Spleen (tissue), 11 donors: ENCODE data around the gene ZNF276. TPM values are rescaled to one million over a fixed set of nuclear protein-coding genes. Genes with fewer than 3 reads are reported as not detected.

Experiments used
- DNase-seq: peaks from one replicate; pipeline ENCODE4 v3.0.0-alpha.2; 2020
- H3K27ac ChIP-seq, 8 donors: fragments of 200-600 bp; sonication (generic) in 7 of 8; 1 replicate in 4 of 8; 2 replicates in 4 of 8; pipeline versions ENCODE4 v1.5.0 to v1.8.0; 2016 to 2021; ENCODE audit warnings: inconsistent platforms in 4 of 8, mild to moderate bottlenecking in 4 of 8, moderate library complexity in 1 of 8
- H3K27me3 ChIP-seq, 7 donors: fragments of 200-600 bp; sonication (generic) in 6 of 7; replicated peaks in 1 of 7; 1 replicate in 4 of 7; 2 replicates in 3 of 7; pipeline versions ENCODE4 v1.5.0 to v1.8.0; 2016 to 2021; ENCODE audit warnings: inconsistent platforms in 3 of 7, mild to moderate bottlenecking in 1 of 7
- H3K36me3 ChIP-seq, 6 donors: fragments of 200-600 bp; sonication (generic) in 5 of 6; 1 replicate in 4 of 6; 2 replicates in 2 of 6; pipeline versions ENCODE4 v1.5.0 to v1.8.0; 2016 to 2021; ENCODE audit warnings: inconsistent platforms in 2 of 6
- H3K4me1 ChIP-seq, 6 donors: fragments of 200-600 bp; sonication (generic) in 5 of 6; 1 replicate in 3 of 6; 2 replicates in 3 of 6; pipeline versions ENCODE4 v1.5.0 to v1.8.0; 2016 to 2021; ENCODE audit warnings: inconsistent platforms in 3 of 6
- H3K4me3 ChIP-seq, 8 donors: fragments of 200-600 bp; sonication (generic) in 7 of 8; 1 replicate in 4 of 8; 2 replicates in 4 of 8; pipeline versions ENCODE4 v1.5.0 to v1.8.0; 2016 to 2021; ENCODE audit warnings: inconsistent platforms in 4 of 8, mild to moderate bottlenecking in 4 of 8, moderate library complexity in 2 of 8
- H3K9me3 ChIP-seq, 8 donors: fragments of 200-600 bp; sonication (generic) in 7 of 8; 1 replicate in 4 of 8; 2 replicates in 4 of 8; pipeline versions ENCODE4 v1.5.0 to v1.8.0; 2016 to 2021; ENCODE audit warnings: inconsistent platforms in 4 of 8
- POLR2A ChIP-seq, 3 donors: fragments of 450-650 bp; IDR thresholded peaks; one replicate each; pipeline ENCODE4 v1.5.1; 2017; ENCODE audit warnings: antibody characterized with exemption in 3 of 3, mild to moderate bottlenecking in 1 of 3
- POLR2AphosphoS5 ChIP-seq, 3 donors: sonication (generic); formaldehyde crosslinking; IDR thresholded peaks; one replicate each; pipeline ENCODE4 v1.5.1; 2017; ENCODE audit warnings: antibody characterized with exemption in 3 of 3
- WGBS, 5 donors: extraction: QIAGEN DNeasy Blood & Tissue Kit in 3 of 5; methylation state at CpG; one replicate each; pipeline versions ENCODE4 v1.1.5 to v1.1.7; 2013 to 2018; 5-methylcytosine and 5-hydroxymethylcytosine counted together
- intact Hi-C: fragments of 100-400 bp; cut with DNase I; formaldehyde crosslinking; loops from one replicate; pipeline ENCODE4 v1.15.0; 2023; ENCODE audit warnings: low total_unique reads
- polyA plus RNA-seq, 3 donors: library from polyadenylated mRNA; stranded (reverse); fragments of 200-250 nt; gene quantifications; one replicate each; pipeline ENCODE4 v1.2.1, GENCODE V29; 2013
- total RNA-seq, 7 donors: library from RNA; depleted of rRNA in 3 of 7; stranded (reverse); fragments of >200 nt in 3 of 7; fragmentation: NEBNext Ultra II Directional in 4 of 7; extraction: Animal tissue kit (Norgen Biotek cat#: 25700) in 4 of 7; gene quantifications; one replicate each; pipeline versions ENCODE4 v1.1.0 to v1.2.1, GENCODE V29; 2016 to 2021
- TF ChIP-seq, protein P1 (sequence below), 11 experiments: fragments of 200-600 bp in 7 of 11; fragments of 450-650 bp in 4 of 11; sonication (generic) in 4 of 11; IDR thresholded peaks in 8 of 11; conservative IDR thresholded peaks in 3 of 11; 1 replicate in 7 of 11; 2 replicates in 4 of 11; pipeline versions ENCODE4 v1.4.0 to v1.8.0; 2016 to 2021; ENCODE audit warnings: antibody characterized with exemption in 11 of 11, inconsistent platforms in 4 of 11, mild to moderate bottlenecking in 1 of 11
- donor health status: healthy with polysubstance abuse.
- donor health status: DM: no; HTN: no; CAD: no; lungs with moderate emphysema.
- donor health status: DM: no; HTN: no; CAD: no.
- donor health status: Bipolar disorder and iron deficiency.
- donor health status: healthy.
- donor health status: DM: no; HTN: no; CAD: no.
- donor health status: DM: yes; HTN: yes; CAD: no.

Gene ZNF276
- total and polyA plus RNA-seq, 10 donors = 28.9 to 83.7 (median 62.7) TPM

DNA sequence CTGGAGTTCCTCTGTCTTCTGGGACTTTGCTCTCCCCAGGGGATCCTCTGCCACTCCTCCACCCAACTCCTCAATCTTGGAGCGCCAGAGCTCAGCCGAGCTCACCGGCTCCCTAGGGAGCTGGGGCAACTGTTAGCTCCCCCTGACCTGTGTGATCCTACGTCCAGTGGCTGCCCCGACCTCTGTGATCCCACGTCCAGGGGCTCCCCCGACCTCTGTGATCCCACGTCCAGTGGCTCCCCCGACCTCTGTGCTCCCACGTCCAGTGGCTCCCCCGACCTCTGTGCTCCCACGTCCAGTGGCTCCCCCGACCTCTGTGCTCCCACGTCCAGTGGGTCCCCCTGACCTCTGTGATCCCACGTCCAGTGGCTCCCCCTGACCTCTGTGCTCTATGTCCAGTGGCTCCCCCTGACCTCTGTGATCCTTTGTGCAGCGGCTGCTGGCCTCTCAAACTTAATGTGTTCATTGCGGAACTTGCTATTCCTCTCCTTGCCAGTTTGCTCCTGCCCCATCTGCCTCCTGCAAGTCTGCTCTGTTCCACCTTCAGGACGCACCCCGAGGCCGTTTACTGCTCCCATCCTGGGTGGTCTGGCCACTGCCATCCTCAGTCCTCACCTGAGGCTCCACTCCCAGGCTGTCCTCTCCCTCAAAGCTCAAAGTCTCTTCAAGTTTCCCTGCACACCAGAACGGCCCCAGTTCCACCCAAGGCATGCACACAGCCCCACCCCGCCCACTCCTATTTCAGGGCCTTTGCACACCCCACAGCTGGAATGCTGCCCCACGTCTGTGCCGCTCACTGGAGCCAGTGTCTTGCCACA lies 3.4 kb upstream of the ZNF276 start:
- TF ChIP-seq POLR2A (IDR thresholded peaks at IDR 0.05) (no peak), POLR2AphosphoS5 (IDR thresholded peaks at IDR 0.05) (peak in 1 of 3 donors; percentile 5)
- Histone ChIP-seq H3K27me3 (peaks cover 0 to 2% (median 0%) of the 10 kb centered on the region in 7 donors), H3K27ac (peak overlapping the region in 2 of 8 donors; percentile 99 to 100), H3K36me3 (peaks cover 0 to 13% (median 2%) of the 10 kb centered on the region in 6 donors), H3K4me1 (peaks cover 9 to 46% (median 29%) of the 10 kb centered on the region in 6 donors), H3K4me3 (no peak overlapping the region), H3K9me3 (no peaks in the 10 kb centered on the region)
- DNase-seq = peak; percentile 72
- WGBS, 5 donors = 84 to 92% (median 89%) methylated on average over 24 of the region's 24 CpGs
- intact Hi-C loops = no loop called here

DNA sequence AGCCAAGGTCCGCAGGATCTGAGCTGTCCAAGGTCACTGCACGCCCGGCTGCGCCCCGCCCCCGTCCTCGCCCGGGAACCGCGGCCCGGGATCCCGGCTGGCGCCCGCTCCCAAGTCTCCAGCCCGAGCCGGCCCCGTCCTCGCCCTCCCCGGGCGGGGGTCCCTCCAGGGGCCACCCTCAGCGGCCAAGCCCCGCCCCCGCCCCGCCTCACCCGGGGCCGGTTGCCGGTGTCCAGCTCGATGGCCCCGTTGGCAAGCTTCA lies 855 bp upstream of the ZNF276 start:
- Histone ChIP-seq H3K36me3 (peaks cover 0 to 39% (median 24%) of the 10 kb centered on the region in 6 donors), H3K27ac (peak overlapping the region; percentile 91 to 100 (median 98)), H3K9me3 (no peaks in the 10 kb centered on the region), H3K4me1 (peaks cover 31 to 66% (median 54%) of the 10 kb centered on the region in 6 donors), H3K4me3 (peak overlapping the region; percentile 66 to 99 (median 96)), H3K27me3 (no peaks in the 10 kb centered on the region)
- 0 to 1% (median 0%) methylated on average over 13 to 29 of the region's 29 CpGs for WGBS, 5 donors
- DNase-seq = peak; percentile 91
- intact Hi-C loops = no loop called here
- no peak for TF ChIP-seq POLR2A (IDR thresholded peaks at IDR 0.05)
- TF ChIP-seq, protein P1, sequence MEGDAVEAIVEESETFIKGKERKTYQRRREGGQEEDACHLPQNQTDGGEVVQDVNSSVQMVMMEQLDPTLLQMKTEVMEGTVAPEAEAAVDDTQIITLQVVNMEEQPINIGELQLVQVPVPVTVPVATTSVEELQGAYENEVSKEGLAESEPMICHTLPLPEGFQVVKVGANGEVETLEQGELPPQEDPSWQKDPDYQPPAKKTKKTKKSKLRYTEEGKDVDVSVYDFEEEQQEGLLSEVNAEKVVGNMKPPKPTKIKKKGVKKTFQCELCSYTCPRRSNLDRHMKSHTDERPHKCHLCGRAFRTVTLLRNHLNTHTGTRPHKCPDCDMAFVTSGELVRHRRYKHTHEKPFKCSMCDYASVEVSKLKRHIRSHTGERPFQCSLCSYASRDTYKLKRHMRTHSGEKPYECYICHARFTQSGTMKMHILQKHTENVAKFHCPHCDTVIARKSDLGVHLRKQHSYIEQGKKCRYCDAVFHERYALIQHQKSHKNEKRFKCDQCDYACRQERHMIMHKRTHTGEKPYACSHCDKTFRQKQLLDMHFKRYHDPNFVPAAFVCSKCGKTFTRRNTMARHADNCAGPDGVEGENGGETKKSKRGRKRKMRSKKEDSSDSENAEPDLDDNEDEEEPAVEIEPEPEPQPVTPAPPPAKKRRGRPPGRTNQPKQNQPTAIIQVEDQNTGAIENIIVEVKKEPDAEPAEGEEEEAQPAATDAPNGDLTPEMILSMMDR (IDR thresholded peaks at IDR 0.05 in 8 of 11, conservative IDR thresholded peaks at IDR 0.05 in 3 of 11) = no peak
- TF ChIP-seq POLR2AphosphoS5 (IDR thresholded peaks at IDR 0.05) = no peak

DNA sequence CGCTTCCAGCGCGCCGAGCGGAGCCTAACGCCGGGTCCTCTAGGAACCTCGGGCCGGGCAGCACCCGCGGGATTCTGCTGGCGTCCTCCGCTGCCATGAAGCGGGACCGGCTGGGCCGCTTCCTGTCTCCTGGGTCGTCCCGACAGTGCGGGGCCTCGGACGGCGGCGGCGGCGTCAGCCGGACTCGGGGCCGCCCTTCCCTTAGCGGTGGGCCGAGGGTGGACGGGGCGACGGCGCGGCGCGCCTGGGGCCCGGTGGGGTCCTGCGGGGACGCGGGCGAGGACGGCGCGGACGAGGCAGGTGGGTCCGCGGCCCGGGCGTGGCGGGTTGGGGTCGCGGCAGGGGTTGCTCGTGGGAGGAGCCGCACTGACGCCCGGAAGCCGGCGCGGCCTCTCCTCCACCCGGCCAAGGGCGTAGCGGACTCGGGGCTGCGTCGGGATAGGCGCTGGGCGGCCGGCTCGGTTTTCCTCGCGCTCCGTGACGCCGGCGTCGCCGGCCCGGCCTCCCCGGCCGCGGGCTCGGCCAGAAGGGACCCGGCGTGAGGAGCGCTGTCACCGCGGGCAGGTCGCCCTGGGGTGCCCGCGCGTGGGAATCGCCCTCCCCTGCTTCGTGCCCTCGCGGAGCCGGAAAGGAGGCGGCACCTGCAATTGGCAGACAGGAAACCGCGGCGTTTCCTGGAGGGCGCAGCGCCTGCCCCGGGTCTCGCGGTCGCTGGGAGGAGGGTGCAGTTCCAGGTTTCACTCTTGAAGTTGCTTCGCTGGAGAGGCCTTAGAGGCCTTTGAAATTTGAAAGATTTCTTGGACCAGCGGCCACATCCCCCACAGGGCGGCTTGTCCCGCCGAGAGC lies 432 bp downstream of the ZNF276 start:
- H3K4me3 ChIP-seq = peak overlapping the region; percentile 66 to 99 (median 96)
- peaks cover 0 to 42% (median 32%) of the 10 kb centered on the region in 6 donors for H3K36me3 ChIP-seq
- H3K27me3 ChIP-seq = no peaks in the 10 kb centered on the region
- peak; percentile 90 to 95 (median 91) for TF ChIP-seq POLR2AphosphoS5 (IDR thresholded peaks at IDR 0.05)
- peak in 2 of 3 donors; percentile 31 to 53 for TF ChIP-seq POLR2A (IDR thresholded peaks at IDR 0.05)
- TF ChIP-seq, protein P1 (IDR thresholded peaks at IDR 0.05 in 8 of 11, conservative IDR thresholded peaks at IDR 0.05 in 3 of 11) = peak in 4 of 11 experiments; percentile 8 to 23 (median 19)
- peak; percentile 97 for DNase-seq
- intact Hi-C loops = no loop called here
- peaks cover 31 to 79% (median 59%) of the 10 kb centered on the region in 6 donors for H3K4me1 ChIP-seq
- no peaks in the 10 kb centered on the region for H3K9me3 ChIP-seq
- 0 to 1% (median 0%) methylated on average over 30 to 112 of the region's 112 CpGs for WGBS, 5 donors
- peak overlapping the region; percentile 91 to 100 (median 98) for H3K27ac ChIP-seq

DNA sequence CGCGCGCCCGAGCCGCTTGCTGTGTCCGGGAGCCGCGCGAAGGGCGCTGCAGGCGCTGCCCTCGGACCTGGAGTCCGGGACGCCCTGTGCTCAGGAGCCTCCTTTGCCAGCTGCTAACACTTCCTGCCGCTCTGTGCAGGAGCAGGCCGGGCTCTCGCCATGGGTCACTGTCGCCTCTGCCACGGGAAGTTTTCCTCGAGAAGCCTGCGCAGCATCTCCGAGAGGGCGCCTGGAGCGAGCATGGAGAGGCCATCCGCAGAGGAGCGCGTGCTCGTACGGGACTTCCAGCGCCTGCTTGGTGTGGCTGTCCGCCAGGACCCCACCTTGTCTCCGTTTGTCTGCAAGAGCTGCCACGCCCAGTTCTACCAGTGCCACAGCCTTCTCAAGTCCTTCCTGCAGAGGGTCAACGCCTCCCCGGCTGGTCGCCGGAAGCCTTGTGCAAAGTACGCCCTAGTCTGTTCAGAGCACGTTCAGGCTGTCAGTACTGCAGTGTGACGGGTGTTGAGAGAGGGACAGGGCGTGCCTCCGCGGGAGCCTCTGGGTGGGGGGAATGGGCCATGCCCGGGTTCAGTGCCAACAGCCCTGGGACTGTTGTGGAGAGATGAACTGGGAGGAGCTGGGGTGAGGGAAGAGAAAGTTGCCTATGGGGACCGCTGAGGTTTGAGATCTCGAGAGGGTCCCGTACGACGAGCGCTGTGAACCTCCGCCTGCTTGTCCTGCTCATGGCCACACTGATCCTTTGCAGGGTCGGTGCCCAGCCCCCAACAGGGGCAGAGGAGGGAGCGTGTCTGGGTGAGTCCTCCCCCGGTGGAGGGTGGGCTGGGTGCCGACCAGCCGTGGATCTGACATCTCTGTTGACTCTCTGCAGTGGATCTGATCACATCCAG lies 1.3 kb downstream of the ZNF276 start:
- H3K9me3 ChIP-seq = no peaks in the 10 kb centered on the region
- peak overlapping the region; percentile 66 to 99 (median 96) for H3K4me3 ChIP-seq
- peaks cover 0 to 51% (median 41%) of the 10 kb centered on the region in 6 donors for H3K36me3 ChIP-seq
- peak; percentile 69 to 84 (median 72) for TF ChIP-seq POLR2AphosphoS5 (IDR thresholded peaks at IDR 0.05)
- TF ChIP-seq, protein P1 (IDR thresholded peaks at IDR 0.05 in 8 of 11, conservative IDR thresholded peaks at IDR 0.05 in 3 of 11) = no peak
- H3K27ac ChIP-seq = peak overlapping the region; percentile 91 to 100 (median 98)
- intact Hi-C loops = no loop called here
- peaks cover 31 to 87% (median 65%) of the 10 kb centered on the region in 6 donors for H3K4me1 ChIP-seq
- peak; percentile 96 for DNase-seq
- WGBS, 5 donors = 9 to 14% (median 10%) methylated on average over 43 to 56 of the region's 56 CpGs
- H3K27me3 ChIP-seq = no peaks in the 10 kb centered on the region
